DOHH2 (cell line): Measurements from ENCODE around the gene DNAL1.

Experiments
- CTCF ChIP-seq: fragments of 200-600 bp; sonication (generic); IDR thresholded peaks from one replicate; pipeline ENCODE4 v1.5.1; 2014; ENCODE audit warnings: antibody characterized with exemption, mild to moderate bottlenecking, low read depth, low read length; ENCODE audit not compliant: poor library complexity, severe bottlenecking
- EZH2phosphoT487 ChIP-seq: fragments of 200-600 bp; sonication (generic); IDR thresholded peaks from 2 replicates; pipeline ENCODE4 v1.6.1; 2017; ENCODE audit warnings: borderline replicate concordance, mild to moderate bottlenecking, antibody characterized with exemption, low read length, moderate library complexity, mixed read lengths

- TF ChIP-seq CTCF (no peak), EZH2phosphoT487 (no peak)
These were observed 92.1 kb downstream of the DNAL1 start for GRCh38 chr14:73736842-73737241.
